22Rv1 (cell line): ENCODE measurements around the gene SNCAIP.

Experiments
- CTCF ChIP-seq: fragments of 450-650 bp; IDR thresholded peaks from 2 replicates; pipeline ENCODE4 v1.5.1; 2017; ENCODE audit warnings: mild to moderate bottlenecking
- ZFX ChIP-seq: fragments of 450-650 bp; IDR thresholded peaks from 2 replicates; pipeline ENCODE4 v1.6.1; 2017; ENCODE audit warnings: antibody characterized with exemption, borderline replicate concordance

GRCh38 chr5:122292332-122292731 lies 19.7 kb upstream of the SNCAIP start:
- no peak for TF ChIP-seq CTCF
- no peak for TF ChIP-seq ZFX
